Ecto neural progenitor cell (in vitro differentiated cells): ENCODE results near the gene ZNF277.
A peak's percentile ranks its signal among the peaks of the same experiment; 100 is the strongest.

ENCODE experiments used
- DNase-seq: peaks from one replicate; pipeline ENCODE4 v3.0.0-alpha.2; 2018; ENCODE audit warnings: low spot score

Gene ZNF277

GRCh38 chr7:112206238-112206990 is at the start of gene ZNF277, which contains the start of gene DOCK4:
Gene ZNF277, plus strand, starts transcription at chr7:112206695. Its CDS starts 22 bp downstream, at chr7:112206717.
Gene DOCK4, minus strand, starts transcription at chr7:112206399. Its CDS starts 261 bp downstream, at chr7:112206138.
- peak; percentile 99 for DNase-seq

GRCh38 chr7:112157072-112157471 is 49.4 kb upstream of the ZNF277 start:
- DNase-seq, result no peak

GRCh38 chr7:112159351-112159750 is 47.1 kb upstream of the ZNF277 start:
- no peak for DNase-seq

- DNase-seq, result no peak
Measured at GRCh38 chr7:112160130-112160770, 46.2 kb upstream of the ZNF277 start.

- DNase-seq, result no peak
Measured at GRCh38 chr7:112160771-112161150, 45.7 kb upstream of the ZNF277 start.

GRCh38 chr7:112161253-112162141 is 45.0 kb upstream of the ZNF277 start:
- DNase-seq, result no peak

- DNase-seq, result peak; percentile 83
Measured at GRCh38 chr7:112162142-112162766, 44.2 kb upstream of the ZNF277 start.

GRCh38 chr7:112162784-112163506 is 43.5 kb upstream of the ZNF277 start:
- no peak for DNase-seq

- DNase-seq, result no peak
Measured at GRCh38 chr7:112167147-112167546, 39.3 kb upstream of the ZNF277 start.

GRCh38 chr7:112168915-112169314 is 37.6 kb upstream of the ZNF277 start:
- DNase-seq, result no peak

GRCh38 chr7:112171673-112172072 is 34.8 kb upstream of the ZNF277 start:
- DNase-seq, result no peak

- no peak for DNase-seq
Measured at GRCh38 chr7:112172870-112173567, 33.5 kb upstream of the ZNF277 start.

GRCh38 chr7:112173568-112173905 is 33.0 kb upstream of the ZNF277 start:
- DNase-seq, result no peak

GRCh38 chr7:112174192-112174591 is 32.3 kb upstream of the ZNF277 start:
- no peak for DNase-seq

GRCh38 chr7:112176241-112176640 is 30.3 kb upstream of the ZNF277 start:
- no peak for DNase-seq

- DNase-seq, result no peak
Measured at GRCh38 chr7:112176693-112177415, 29.6 kb upstream of the ZNF277 start.

GRCh38 chr7:112180223-112180622 is 26.3 kb upstream of the ZNF277 start:
- DNase-seq, result no peak

GRCh38 chr7:112182749-112183148 is 23.7 kb upstream of the ZNF277 start:
- no peak for DNase-seq

- no peak for DNase-seq
Measured at GRCh38 chr7:112183266-112183665, 23.2 kb upstream of the ZNF277 start.

- no peak for DNase-seq
Measured at GRCh38 chr7:112184455-112184854, 22.0 kb upstream of the ZNF277 start.
